Stimulated activated CD8-positive, alpha-beta memory T cell treated with anti-CD3 and anti-CD28 coated beads, Interleukin-4, amount 100 ng/mL, for 24 hours (primary cell): ENCODE results near the gene CORIN.
"Not testable (repeated sequence)": the region's sequence is repeated elsewhere in the genome, so short reads cannot be mapped to it uniquely, and the experiment has no call there.

Experiments
- DNase-seq: peaks from one replicate; pipeline ENCODE4 v3.0.0-alpha.2; 2020; ENCODE audit warnings: low read depth

The CORIN gene

GRCh38 chr4:47562297-47562696, 275.6 kb downstream of the CORIN start:
- DNase-seq, result no peak

GRCh38 chr4:47561331-47561730, 276.5 kb downstream of the CORIN start:
- no peak for DNase-seq

GRCh38 chr4:47560682-47561081, 277.2 kb downstream of the CORIN start:
- no peak for DNase-seq

- no peak for DNase-seq
Measured at GRCh38 chr4:47557255-47557654, 280.6 kb downstream of the CORIN start.

GRCh38 chr4:47555920-47556319, 281.9 kb downstream of the CORIN start:
- not testable (repeated sequence) for DNase-seq

GRCh38 chr4:47553329-47554125, 284.3 kb downstream of the CORIN start:
- no peak for DNase-seq

GRCh38 chr4:47551682-47552081, 286.2 kb downstream of the CORIN start:
- no peak for DNase-seq

- DNase-seq, result no peak
Measured at GRCh38 chr4:47550899-47551548, 286.8 kb downstream of the CORIN start.

GRCh38 chr4:47550357-47550756, 287.5 kb downstream of the CORIN start:
- DNase-seq, result not testable (repeated sequence)
